HepG2 (cell line): ENCODE measurements around the gene RXYLT1. TPM values are rescaled to one million over a fixed set of nuclear protein-coding genes. Genes with fewer than 3 reads are reported as not detected.

Source experiments
- AGO1 ChIP-seq: fragments of 200-400 bp; formaldehyde crosslinking; IDR thresholded peaks from 2 replicates; pipeline ENCODE4 v1.6.1; 2017; ENCODE audit warnings: mild to moderate bottlenecking, low read depth, low read length, moderate library complexity; ENCODE audit not compliant: poor library complexity, severe bottlenecking
- DR1 ChIP-seq: sonication (generic); formaldehyde crosslinking; IDR thresholded peaks from 2 replicates; pipeline ENCODE4 v1.8.0; 2021; ENCODE audit warnings: mild to moderate bottlenecking, missing genetic modification reagents, inconsistent platforms
- ELF3 ChIP-seq: IDR thresholded peaks from 2 replicates; pipeline ENCODE4 v1.6.1; 2016; ENCODE audit warnings: missing genetic modification reagents, missing compliant biosample characterization
- KMT2A ChIP-seq: sonication (generic); formaldehyde crosslinking; IDR thresholded peaks from 2 replicates; pipeline ENCODE4 v1.4.0; 2020; ENCODE audit warnings: missing genetic modification reagents
- MBNL3 ChIP-seq: fragments of 250-450 bp; sonication (Bioruptor Pico); conservative IDR thresholded peaks from 2 replicates; pipeline ENCODE4 v1.8.0; 2022; ENCODE audit warnings: mild to moderate bottlenecking, inconsistent platforms
- MIER3 ChIP-seq: IDR thresholded peaks from 2 replicates; pipeline ENCODE4 v1.6.1; 2016; ENCODE audit warnings: missing compliant biosample characterization, borderline replicate concordance
- RBM39 ChIP-seq: fragments of 200-400 bp; formaldehyde crosslinking; IDR thresholded peaks from one replicate; pipeline ENCODE4 v1.6.1; 2018; ENCODE audit warnings: antibody characterized with exemption, mild to moderate bottlenecking, low read depth, low read length; ENCODE audit not compliant: poor library complexity, severe bottlenecking
- RFX1 ChIP-seq: fragments of 450-650 bp; IDR thresholded peaks from 2 replicates; pipeline ENCODE4 v1.6.1; 2017
- RXRB ChIP-seq: IDR thresholded peaks from 2 replicates; pipeline ENCODE4 v1.6.1; 2016; ENCODE audit warnings: borderline replicate concordance, missing genetic modification reagents, missing compliant biosample characterization
- SMAD3 ChIP-seq: sonication (generic); formaldehyde crosslinking; IDR thresholded peaks from 2 replicates; pipeline ENCODE4 v1.4.0; 2020; ENCODE audit warnings: missing genetic modification reagents
- SP4 ChIP-seq: sonication (generic); formaldehyde crosslinking; IDR thresholded peaks from 2 replicates; pipeline ENCODE4 v1.8.1; 2023; ENCODE audit warnings: mild to moderate bottlenecking, missing genetic modification reagents
- STAG1 ChIP-seq: sonication (generic); formaldehyde crosslinking; IDR thresholded peaks from 2 replicates; pipeline ENCODE4 v1.4.0; 2020; ENCODE audit warnings: missing genetic modification reagents
- TERF1 ChIP-seq: sonication (generic); formaldehyde crosslinking; IDR thresholded peaks from 2 replicates; pipeline ENCODE4 v1.8.0; 2022; ENCODE audit warnings: mild to moderate bottlenecking, missing genetic modification reagents, moderate library complexity
- ZFAT ChIP-seq: sonication (generic); formaldehyde crosslinking; conservative IDR thresholded peaks from 2 replicates; pipeline ENCODE4 v1.8.1; 2023; ENCODE audit warnings: missing genetic modification reagents, inconsistent platforms
- ZNF331 ChIP-seq: sonication (generic); formaldehyde crosslinking; IDR thresholded peaks from 2 replicates; pipeline ENCODE4 v1.4.0; 2020; ENCODE audit warnings: missing genetic modification reagents
- ZNF451 ChIP-seq: sonication (generic); formaldehyde crosslinking; IDR thresholded peaks from 2 replicates; pipeline ENCODE4 v1.5.0; 2020; ENCODE audit warnings: mild to moderate bottlenecking, missing genetic modification reagents
- ZNF563 ChIP-seq: sonication (generic); formaldehyde crosslinking; IDR thresholded peaks from 2 replicates; pipeline ENCODE4 v1.8.0; 2022; ENCODE audit warnings: mild to moderate bottlenecking, moderate library complexity, missing genetic modification reagents
- ZNF773 ChIP-seq: sonication (generic); formaldehyde crosslinking; IDR thresholded peaks from 2 replicates; pipeline ENCODE4 v1.4.0; 2020; ENCODE audit warnings: missing genetic modification reagents, borderline replicate concordance
- ZNF780A ChIP-seq: sonication (generic); formaldehyde crosslinking; IDR thresholded peaks from 2 replicates; pipeline ENCODE4 v1.8.0; 2022; ENCODE audit warnings: mild to moderate bottlenecking, missing genetic modification reagents, moderate library complexity
- polyA plus RNA-seq, 8 experiments: library from polyadenylated mRNA; depleted of rRNA in 3 of 8; stranded (reverse) in 7 of 8; unstranded in 1 of 8; fragments of >200 nt; fragmentation: Illumina TruSeq in 4 of 8; extraction: Trizol in 4 of 8; gene quantifications; 2 replicates each; pipeline versions ENCODE4 v1.2.1 to v1.2.3, GENCODE V29; 2011 to 2016; ENCODE audit warnings: low read depth in 4 of 8, missing spikeins in 1 of 8, mixed read lengths in 1 of 8; ENCODE audit not compliant: insufficient read depth in 1 of 8
- total RNA-seq, 5 experiments: library from RNA; depleted of rRNA; stranded (reverse); fragments of >200 nt; fragmentation: Illumina TruSeq; extraction: Trizol; gene quantifications; 2 replicates each; pipeline ENCODE4 v1.2.3, GENCODE V29; 2016; ENCODE audit warnings: low read depth in 1 of 5
- TF ChIP-seq, protein P1 (sequence below): sonication (generic); formaldehyde crosslinking; IDR thresholded peaks from 2 replicates; pipeline ENCODE4 v1.8.0; 2022; ENCODE audit warnings: missing genetic modification reagents, mild to moderate bottlenecking, inconsistent platforms, borderline replicate concordance
- TF ChIP-seq, protein P2 (sequence below): IDR thresholded peaks from 2 replicates; pipeline ENCODE4 v1.6.1; 2016; ENCODE audit warnings: low read depth, control low read depth
- TF ChIP-seq, protein P3 (sequence below): sonication (generic); formaldehyde crosslinking; IDR thresholded peaks from 2 replicates; pipeline ENCODE4 v1.8.0; 2022; ENCODE audit warnings: missing genetic modification reagents, mild to moderate bottlenecking, borderline replicate concordance
- TF ChIP-seq, protein P4 (sequence below): sonication (generic); formaldehyde crosslinking; IDR thresholded peaks from 2 replicates; pipeline ENCODE4 v1.4.0; 2020; ENCODE audit warnings: mild to moderate bottlenecking, missing genetic modification reagents

RXYLT1 gene
- total and polyA plus RNA-seq, 2 of the 13 experiments (the other 11 are each of a cell fraction or from before 2014, with no cell fraction given): 8.3 to 15.5 TPM

GRCh38 chr12:63779498-63780481 lies at the start of gene RXYLT1 (continued):
- TF ChIP-seq TERF1 (CRISPR knock-in tag) (no peak), MBNL3 (CRISPR knock-in tag) (no peak), ZFAT (CRISPR knock-in tag) (no peak), ZNF331 (CRISPR knock-in tag) (no peak), AGO1 (no peak), STAG1 (CRISPR knock-in tag) (no peak), SP4 (CRISPR knock-in tag) (peak; percentile 89), ZNF451 (CRISPR knock-in tag) (peak; percentile 64; the same call in 1 of the 2 replicates), ELF3 (CRISPR knock-in tag) (peak; percentile 44; the same call in 1 of the 2 replicates), ZNF773 (CRISPR knock-in tag) (peak; percentile 50; the same call in 1 of the 2 replicates), KMT2A (CRISPR knock-in tag) (peak; percentile 82), ZNF780A (CRISPR knock-in tag) (no peak), ZNF563 (CRISPR knock-in tag) (peak; percentile 85; the same call in 1 of the 2 replicates), DR1 (CRISPR knock-in tag) (no peak), RXRB (CRISPR knock-in tag) (no peak; the same call in 1 of the 2 replicates), RFX1 (no peak), RBM39 (peak; percentile 64), MIER3 (CRISPR knock-in tag) (no peak), SMAD3 (CRISPR knock-in tag) (no peak)
- TF ChIP-seq, protein P1, sequence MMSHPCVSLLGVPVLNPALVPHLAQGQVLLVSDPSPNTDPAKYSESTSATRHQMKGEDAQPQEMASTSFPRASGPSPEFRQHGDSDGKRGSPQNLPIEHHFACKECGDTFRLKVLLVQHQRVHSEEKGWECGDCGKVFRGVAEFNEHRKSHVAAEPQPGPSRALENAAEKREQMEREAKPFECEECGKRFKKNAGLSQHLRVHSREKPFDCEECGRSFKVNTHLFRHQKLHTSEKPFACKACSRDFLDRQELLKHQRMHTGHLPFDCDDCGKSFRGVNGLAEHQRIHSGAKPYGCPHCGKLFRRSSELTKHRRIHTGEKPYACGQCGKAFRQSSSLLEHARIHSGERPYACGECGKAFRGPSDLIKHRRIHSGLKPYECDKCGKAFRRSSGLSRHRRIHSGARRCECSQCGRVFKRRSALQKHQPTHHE (CRISPR knock-in tag): no peak
- TF ChIP-seq, protein P2, sequence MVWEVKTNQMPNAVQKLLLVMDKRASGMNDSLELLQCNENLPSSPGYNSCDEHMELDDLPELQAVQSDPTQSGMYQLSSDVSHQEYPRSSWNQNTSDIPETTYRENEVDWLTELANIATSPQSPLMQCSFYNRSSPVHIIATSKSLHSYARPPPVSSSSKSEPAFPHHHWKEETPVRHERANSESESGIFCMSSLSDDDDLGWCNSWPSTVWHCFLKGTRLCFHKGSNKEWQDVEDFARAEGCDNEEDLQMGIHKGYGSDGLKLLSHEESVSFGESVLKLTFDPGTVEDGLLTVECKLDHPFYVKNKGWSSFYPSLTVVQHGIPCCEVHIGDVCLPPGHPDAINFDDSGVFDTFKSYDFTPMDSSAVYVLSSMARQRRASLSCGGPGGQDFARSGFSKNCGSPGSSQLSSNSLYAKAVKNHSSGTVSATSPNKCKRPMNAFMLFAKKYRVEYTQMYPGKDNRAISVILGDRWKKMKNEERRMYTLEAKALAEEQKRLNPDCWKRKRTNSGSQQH (CRISPR knock-in tag): peak; percentile 20; the same call in 1 of the 2 replicates
- TF ChIP-seq, protein P3, sequence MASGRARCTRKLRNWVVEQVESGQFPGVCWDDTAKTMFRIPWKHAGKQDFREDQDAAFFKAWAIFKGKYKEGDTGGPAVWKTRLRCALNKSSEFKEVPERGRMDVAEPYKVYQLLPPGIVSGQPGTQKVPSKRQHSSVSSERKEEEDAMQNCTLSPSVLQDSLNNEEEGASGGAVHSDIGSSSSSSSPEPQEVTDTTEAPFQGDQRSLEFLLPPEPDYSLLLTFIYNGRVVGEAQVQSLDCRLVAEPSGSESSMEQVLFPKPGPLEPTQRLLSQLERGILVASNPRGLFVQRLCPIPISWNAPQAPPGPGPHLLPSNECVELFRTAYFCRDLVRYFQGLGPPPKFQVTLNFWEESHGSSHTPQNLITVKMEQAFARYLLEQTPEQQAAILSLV: no peak
- TF ChIP-seq, protein P4, sequence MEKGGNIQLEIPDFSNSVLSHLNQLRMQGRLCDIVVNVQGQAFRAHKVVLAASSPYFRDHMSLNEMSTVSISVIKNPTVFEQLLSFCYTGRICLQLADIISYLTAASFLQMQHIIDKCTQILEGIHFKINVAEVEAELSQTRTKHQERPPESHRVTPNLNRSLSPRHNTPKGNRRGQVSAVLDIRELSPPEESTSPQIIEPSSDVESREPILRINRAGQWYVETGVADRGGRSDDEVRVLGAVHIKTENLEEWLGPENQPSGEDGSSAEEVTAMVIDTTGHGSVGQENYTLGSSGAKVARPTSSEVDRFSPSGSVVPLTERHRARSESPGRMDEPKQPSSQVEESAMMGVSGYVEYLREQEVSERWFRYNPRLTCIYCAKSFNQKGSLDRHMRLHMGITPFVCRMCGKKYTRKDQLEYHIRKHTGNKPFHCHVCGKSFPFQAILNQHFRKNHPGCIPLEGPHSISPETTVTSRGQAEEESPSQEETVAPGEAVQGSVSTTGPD: no peak
